GM23338 (cell line): ENCODE results near the gene RNF217. TPM values are rescaled to one million over a fixed set of nuclear protein-coding genes. Genes with fewer than 3 reads are reported as not detected.

ENCODE experiments used
- ATAC-seq: fragments of 200-7000 bp; cut with Tn5 transposase; 3 replicates; pipeline ENCODE4 v1.9.1; 2020
- DNase-seq: peaks from one replicate; pipeline ENCODE4 v3.0.0-alpha.2; 2015; ENCODE audit warnings: low spot score
- H2AFZ ChIP-seq: fragments of 200-600 bp; sonication (generic); 2 replicates; pipeline ENCODE4 v1.8.0; 2016; ENCODE audit warnings: antibody characterized with exemption, mild to moderate bottlenecking, moderate library complexity
- H3F3A ChIP-seq: fragments of 200-600 bp; sonication (generic); replicated peaks from 2 replicates; pipeline ENCODE4 v1.8.0; 2017; ENCODE audit warnings: antibody characterized with exemption, mixed run types, low read depth
- H3K27ac ChIP-seq: fragments of 200-600 bp; sonication (generic); 2 replicates; pipeline ENCODE4 v1.6.1; 2016; ENCODE audit warnings: low read depth
- H3K27me3 ChIP-seq: fragments of 200-600 bp; sonication (generic); 2 replicates; pipeline ENCODE4 v1.8.0; 2016; ENCODE audit warnings: mild to moderate bottlenecking, mixed run types, moderate library complexity; ENCODE audit not compliant: insufficient read depth
- H3K36me3 ChIP-seq: fragments of 200-600 bp; sonication (generic); 2 replicates; pipeline ENCODE4 v1.8.0; 2016; ENCODE audit warnings: mild to moderate bottlenecking; ENCODE audit not compliant: insufficient read depth
- H3K4me1 ChIP-seq: fragments of 200-600 bp; sonication (generic); 2 replicates; pipeline ENCODE4 v1.8.0; 2016; ENCODE audit warnings: mild to moderate bottlenecking, moderate library complexity; ENCODE audit not compliant: insufficient read depth
- H3K4me2 ChIP-seq: fragments of 200-600 bp; sonication (generic); 2 replicates; pipeline ENCODE4 v1.7.1; 2017; ENCODE audit warnings: mixed run types
- H3K4me3 ChIP-seq: fragments of 200-600 bp; sonication (generic); 2 replicates; pipeline ENCODE4 v1.6.1; 2016; ENCODE audit warnings: mixed run types
- H3K79me2 ChIP-seq: fragments of 200-600 bp; sonication (generic); replicated peaks from 2 replicates; pipeline ENCODE4 v1.8.0; 2017; ENCODE audit warnings: mild to moderate bottlenecking; ENCODE audit not compliant: insufficient read depth
- H3K9me2 ChIP-seq: fragments of 200-600 bp; sonication (generic); 2 replicates; pipeline ENCODE4 v1.8.0; 2017; ENCODE audit not compliant: insufficient read depth
- H4K20me1 ChIP-seq: fragments of 200-600 bp; sonication (generic); replicated peaks from 2 replicates; pipeline ENCODE4 v1.8.0; 2017; ENCODE audit warnings: mild to moderate bottlenecking; ENCODE audit not compliant: insufficient read depth
- H3K27ac Mint-ChIP-seq: 2 replicates; pipeline ENCODE4 v1.8.0; 2020; ENCODE audit warnings: inconsistent platforms, mild to moderate bottlenecking, moderate library complexity, mixed read lengths
- H3K27me3 Mint-ChIP-seq: 3 replicates; pipeline ENCODE4 v1.8.0; 2022; ENCODE audit warnings: low read depth, mild to moderate bottlenecking, moderate library complexity, mixed read lengths, inconsistent platforms; ENCODE audit not compliant: insufficient read depth, poor library complexity
- H3K36me3 Mint-ChIP-seq: 3 replicates; pipeline ENCODE4 v1.8.0; 2021; ENCODE audit warnings: low read depth, mild to moderate bottlenecking, inconsistent platforms, moderate library complexity, mixed read lengths
- H3K4me1 Mint-ChIP-seq: 3 replicates; pipeline ENCODE4 v1.8.0; 2020; ENCODE audit warnings: mild to moderate bottlenecking, inconsistent platforms, mixed read lengths
- H3K4me3 Mint-ChIP-seq: 3 replicates; pipeline ENCODE4 v1.8.0; 2021; ENCODE audit warnings: moderate library complexity, mild to moderate bottlenecking, inconsistent platforms, mixed read lengths
- H3K9me3 Mint-ChIP-seq: 3 replicates; pipeline ENCODE4 v1.8.0; 2020; ENCODE audit warnings: moderate library complexity, mild to moderate bottlenecking, inconsistent platforms, mixed read lengths
- CREB1 ChIP-seq: fragments of 250-450 bp; sonication (Bioruptor Pico); IDR thresholded peaks from 2 replicates; pipeline ENCODE4 v1.5.0; 2020; ENCODE audit warnings: low read depth, mild to moderate bottlenecking, moderate library complexity
- EZH2 ChIP-seq: fragments of 200-600 bp; sonication (generic); IDR thresholded peaks from one replicate; pipeline ENCODE4 v1.8.0; 2017; ENCODE audit warnings: antibody characterized with exemption, mild to moderate bottlenecking, low read depth; ENCODE audit not compliant: unreplicated experiment
- EZH2phosphoT487 ChIP-seq: fragments of 200-600 bp; sonication (generic); IDR thresholded peaks from one replicate; pipeline ENCODE4 v1.8.1; 2018; ENCODE audit warnings: antibody characterized with exemption; ENCODE audit not compliant: unreplicated experiment
- JUNB ChIP-seq: IDR thresholded peaks from one replicate; pipeline ENCODE4 v1.6.1; 2016; ENCODE audit warnings: antibody characterized with exemption; ENCODE audit not compliant: unreplicated experiment
- NANOG ChIP-seq: IDR thresholded peaks from 2 replicates; pipeline ENCODE4 v1.6.1; 2016; ENCODE audit warnings: antibody characterized with exemption, borderline replicate concordance
- POLR2AphosphoS5 ChIP-seq: IDR thresholded peaks from 2 replicates; pipeline ENCODE4 v1.6.1; 2016; ENCODE audit warnings: antibody characterized with exemption, low read depth
- STAT1 ChIP-seq: IDR thresholded peaks from one replicate; pipeline ENCODE4 v1.6.1; 2016; ENCODE audit warnings: antibody characterized with exemption; ENCODE audit not compliant: unreplicated experiment
- ZNF114 ChIP-seq: fragments of 250-450 bp; sonication (Bioruptor Pico); IDR thresholded peaks from 2 replicates; pipeline ENCODE4 v1.5.0; 2020; ENCODE audit warnings: mild to moderate bottlenecking, moderate library complexity
- ZNF331 ChIP-seq: fragments of 250-450 bp; sonication (Bioruptor Pico); IDR thresholded peaks from 2 replicates; pipeline ENCODE4 v1.5.0; 2020; ENCODE audit warnings: low read depth, mild to moderate bottlenecking, moderate library complexity
- polyA plus RNA-seq: library from polyadenylated mRNA; unstranded; fragments of >200 nt; fragmentation: Nextera tagmentation; extraction: Ambion mirVana; gene quantifications from 2 replicates; pipeline ENCODE4 v1.2.1, GENCODE V29; 2016
- total RNA-seq: library from RNA; depleted of rRNA; stranded (reverse); fragments of >200 nt; shearing (Covaris generic); gene quantifications from 2 replicates; pipeline ENCODE4 v1.2.3, GENCODE V29; 2014
- TF ChIP-seq, protein P1 (sequence below): fragments of 250-450 bp; sonication (Bioruptor Pico); IDR thresholded peaks from 2 replicates; pipeline ENCODE4 v1.5.0; 2020; ENCODE audit warnings: mild to moderate bottlenecking, moderate library complexity
- TF ChIP-seq, protein P2 (sequence below), 2 experiments: fragments of 200-600 bp in 1 of 2; sonication (generic) in 1 of 2; conservative IDR thresholded peaks; 2 replicates each; pipeline versions ENCODE4 v1.5.1 to v1.6.1; 2016 to 2017; ENCODE audit warnings: antibody characterized with exemption in 2 of 2, low read depth in 2 of 2, mild to moderate bottlenecking in 2 of 2, moderate library complexity in 1 of 2
- TF ChIP-seq, protein P3 (sequence below): IDR thresholded peaks from one replicate; pipeline ENCODE4 v1.6.1; 2018; ENCODE audit warnings: antibody characterized with exemption; ENCODE audit not compliant: unreplicated experiment

Gene RNF217
- total and polyA plus RNA-seq, 2 experiments from 2014 or later = 1.7 to 6.2 TPM

DNA sequence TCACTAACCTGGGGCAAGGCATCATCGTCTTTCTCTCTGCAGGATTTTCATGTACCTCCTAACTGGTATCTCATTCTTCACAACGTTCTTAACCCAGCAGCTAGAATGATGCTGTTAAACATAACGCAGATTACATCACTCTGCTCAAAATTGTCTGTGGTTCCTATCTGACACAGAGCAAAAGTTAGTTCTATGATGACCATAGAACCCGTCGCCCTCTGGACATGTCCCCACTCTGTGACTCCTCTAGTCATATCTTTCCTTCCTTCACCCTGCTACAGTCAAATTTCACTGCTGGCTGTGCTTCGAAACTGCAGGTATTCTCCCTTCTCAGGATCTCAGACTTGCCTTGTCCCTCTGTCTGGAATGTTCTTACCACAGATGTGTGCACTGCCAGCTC is 103.9 kb downstream of the RNF217 start (continued):
- TF ChIP-seq, protein P1, sequence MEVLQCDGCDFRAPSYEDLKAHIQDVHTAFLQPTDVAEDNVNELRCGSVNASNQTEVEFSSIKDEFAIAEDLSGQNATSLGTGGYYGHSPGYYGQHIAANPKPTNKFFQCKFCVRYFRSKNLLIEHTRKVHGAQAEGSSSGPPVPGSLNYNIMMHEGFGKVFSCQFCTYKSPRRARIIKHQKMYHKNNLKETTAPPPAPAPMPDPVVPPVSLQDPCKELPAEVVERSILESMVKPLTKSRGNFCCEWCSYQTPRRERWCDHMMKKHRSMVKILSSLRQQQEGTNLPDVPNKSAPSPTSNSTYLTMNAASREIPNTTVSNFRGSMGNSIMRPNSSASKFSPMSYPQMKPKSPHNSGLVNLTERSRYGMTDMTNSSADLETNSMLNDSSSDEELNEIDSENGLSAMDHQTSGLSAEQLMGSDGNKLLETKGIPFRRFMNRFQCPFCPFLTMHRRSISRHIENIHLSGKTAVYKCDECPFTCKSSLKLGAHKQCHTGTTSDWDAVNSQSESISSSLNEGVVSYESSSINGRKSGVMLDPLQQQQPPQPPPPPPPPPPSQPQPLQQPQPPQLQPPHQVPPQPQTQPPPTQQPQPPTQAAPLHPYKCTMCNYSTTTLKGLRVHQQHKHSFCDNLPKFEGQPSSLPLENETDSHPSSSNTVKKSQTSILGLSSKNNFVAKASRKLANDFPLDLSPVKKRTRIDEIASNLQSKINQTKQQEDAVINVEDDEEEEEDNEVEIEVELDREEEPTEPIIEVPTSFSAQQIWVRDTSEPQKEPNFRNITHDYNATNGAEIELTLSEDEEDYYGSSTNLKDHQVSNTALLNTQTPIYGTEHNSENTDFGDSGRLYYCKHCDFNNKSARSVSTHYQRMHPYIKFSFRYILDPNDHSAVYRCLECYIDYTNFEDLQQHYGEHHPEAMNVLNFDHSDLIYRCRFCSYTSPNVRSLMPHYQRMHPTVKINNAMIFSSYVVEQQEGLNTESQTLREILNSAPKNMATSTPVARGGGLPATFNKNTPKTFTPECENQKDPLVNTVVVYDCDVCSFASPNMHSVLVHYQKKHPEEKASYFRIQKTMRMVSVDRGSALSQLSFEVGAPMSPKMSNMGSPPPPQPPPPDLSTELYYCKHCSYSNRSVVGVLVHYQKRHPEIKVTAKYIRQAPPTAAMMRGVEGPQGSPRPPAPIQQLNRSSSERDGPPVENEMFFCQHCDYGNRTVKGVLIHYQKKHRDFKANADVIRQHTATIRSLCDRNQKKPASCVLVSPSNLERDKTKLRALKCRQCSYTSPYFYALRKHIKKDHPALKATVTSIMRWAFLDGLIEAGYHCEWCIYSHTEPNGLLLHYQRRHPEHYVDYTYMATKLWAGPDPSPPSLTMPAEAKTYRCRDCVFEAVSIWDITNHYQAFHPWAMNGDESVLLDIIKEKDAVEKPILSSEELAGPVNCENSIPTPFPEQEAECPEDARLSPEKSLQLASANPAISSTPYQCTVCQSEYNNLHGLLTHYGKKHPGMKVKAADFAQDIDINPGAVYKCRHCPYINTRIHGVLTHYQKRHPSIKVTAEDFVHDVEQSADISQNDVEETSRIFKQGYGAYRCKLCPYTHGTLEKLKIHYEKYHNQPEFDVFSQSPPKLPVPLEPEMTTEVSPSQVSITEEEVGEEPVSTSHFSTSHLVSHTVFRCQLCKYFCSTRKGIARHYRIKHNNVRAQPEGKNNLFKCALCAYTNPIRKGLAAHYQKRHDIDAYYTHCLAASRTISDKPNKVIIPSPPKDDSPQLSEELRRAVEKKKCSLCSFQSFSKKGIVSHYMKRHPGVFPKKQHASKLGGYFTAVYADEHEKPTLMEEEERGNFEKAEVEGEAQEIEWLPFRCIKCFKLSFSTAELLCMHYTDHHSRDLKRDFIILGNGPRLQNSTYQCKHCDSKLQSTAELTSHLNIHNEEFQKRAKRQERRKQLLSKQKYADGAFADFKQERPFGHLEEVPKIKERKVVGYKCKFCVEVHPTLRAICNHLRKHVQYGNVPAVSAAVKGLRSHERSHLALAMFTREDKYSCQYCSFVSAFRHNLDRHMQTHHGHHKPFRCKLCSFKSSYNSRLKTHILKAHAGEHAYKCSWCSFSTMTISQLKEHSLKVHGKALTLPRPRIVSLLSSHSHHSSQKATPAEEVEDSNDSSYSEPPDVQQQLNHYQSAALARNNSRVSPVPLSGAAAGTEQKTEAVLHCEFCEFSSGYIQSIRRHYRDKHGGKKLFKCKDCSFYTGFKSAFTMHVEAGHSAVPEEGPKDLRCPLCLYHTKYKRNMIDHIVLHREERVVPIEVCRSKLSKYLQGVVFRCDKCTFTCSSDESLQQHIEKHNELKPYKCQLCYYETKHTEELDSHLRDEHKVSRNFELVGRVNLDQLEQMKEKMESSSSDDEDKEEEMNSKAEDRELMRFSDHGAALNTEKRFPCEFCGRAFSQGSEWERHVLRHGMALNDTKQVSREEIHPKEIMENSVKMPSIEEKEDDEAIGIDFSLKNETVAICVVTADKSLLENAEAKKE (CRISPR knock-in tag) = no peak
- TF ChIP-seq, protein P2, sequence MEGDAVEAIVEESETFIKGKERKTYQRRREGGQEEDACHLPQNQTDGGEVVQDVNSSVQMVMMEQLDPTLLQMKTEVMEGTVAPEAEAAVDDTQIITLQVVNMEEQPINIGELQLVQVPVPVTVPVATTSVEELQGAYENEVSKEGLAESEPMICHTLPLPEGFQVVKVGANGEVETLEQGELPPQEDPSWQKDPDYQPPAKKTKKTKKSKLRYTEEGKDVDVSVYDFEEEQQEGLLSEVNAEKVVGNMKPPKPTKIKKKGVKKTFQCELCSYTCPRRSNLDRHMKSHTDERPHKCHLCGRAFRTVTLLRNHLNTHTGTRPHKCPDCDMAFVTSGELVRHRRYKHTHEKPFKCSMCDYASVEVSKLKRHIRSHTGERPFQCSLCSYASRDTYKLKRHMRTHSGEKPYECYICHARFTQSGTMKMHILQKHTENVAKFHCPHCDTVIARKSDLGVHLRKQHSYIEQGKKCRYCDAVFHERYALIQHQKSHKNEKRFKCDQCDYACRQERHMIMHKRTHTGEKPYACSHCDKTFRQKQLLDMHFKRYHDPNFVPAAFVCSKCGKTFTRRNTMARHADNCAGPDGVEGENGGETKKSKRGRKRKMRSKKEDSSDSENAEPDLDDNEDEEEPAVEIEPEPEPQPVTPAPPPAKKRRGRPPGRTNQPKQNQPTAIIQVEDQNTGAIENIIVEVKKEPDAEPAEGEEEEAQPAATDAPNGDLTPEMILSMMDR (conservative IDR thresholded peaks at IDR 0.05; ENCODE audit: low read depth in 2 of 2) = no peak
- TF ChIP-seq EZH2phosphoT487 = no peak

DNA sequence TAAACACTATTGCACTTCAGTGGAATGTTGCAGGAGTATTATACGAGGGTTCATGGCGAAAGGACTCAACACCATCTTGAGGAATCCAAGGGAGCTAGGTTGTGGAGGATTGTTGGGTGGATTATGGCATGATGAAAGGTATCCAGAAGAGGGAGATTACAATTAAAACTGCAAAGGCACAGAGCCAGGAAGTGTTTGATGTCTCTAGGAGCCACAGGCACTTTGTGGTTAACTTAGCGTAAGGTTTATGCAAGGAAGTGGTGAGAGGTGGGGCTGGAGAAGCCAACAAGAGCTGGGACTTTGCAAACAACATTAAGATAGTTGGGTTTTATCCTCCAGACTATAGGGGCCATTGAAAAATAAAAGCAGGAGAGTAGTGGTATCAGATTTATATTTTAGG is 104.7 kb downstream of the RNF217 start:
- DNase-seq = no peak
- no peak overlapping the region for H3K27ac Mint-ChIP-seq
- Histone ChIP-seq H3K9me2 (no peaks in the 10 kb centered on the region), H3K4me2 (no peak overlapping the region), H3K36me3 (no peaks in the 10 kb centered on the region), H4K20me1 (no peaks in the 10 kb centered on the region), H3K4me1 (no peaks in the 10 kb centered on the region), H3F3A (no peaks in the 10 kb centered on the region), H3K4me3 (no peak overlapping the region), H3K27me3 (no peaks in the 10 kb centered on the region), H2AFZ (no peak overlapping the region), H3K27ac (no peak overlapping the region), H3K79me2 (no peaks in the 10 kb centered on the region)
- no peak for ATAC-seq
- H3K4me1 Mint-ChIP-seq = no peaks in the 10 kb centered on the region
- H3K27me3 Mint-ChIP-seq = no peaks in the 10 kb centered on the region
- no peaks in the 10 kb centered on the region; the same call in 2 of the 3 replicates for H3K9me3 Mint-ChIP-seq
- no peak overlapping the region for H3K4me3 Mint-ChIP-seq
- no peaks in the 10 kb centered on the region for H3K36me3 Mint-ChIP-seq
- TF ChIP-seq NANOG (no peak), ZNF331 (CRISPR knock-in tag) (no peak), ZNF114 (no peak), CREB1 (CRISPR knock-in tag) (no peak), EZH2 (no peak), EZH2phosphoT487 (no peak), STAT1 (no peak), POLR2AphosphoS5 (no peak), JUNB (no peak)
- TF ChIP-seq, protein P3, sequence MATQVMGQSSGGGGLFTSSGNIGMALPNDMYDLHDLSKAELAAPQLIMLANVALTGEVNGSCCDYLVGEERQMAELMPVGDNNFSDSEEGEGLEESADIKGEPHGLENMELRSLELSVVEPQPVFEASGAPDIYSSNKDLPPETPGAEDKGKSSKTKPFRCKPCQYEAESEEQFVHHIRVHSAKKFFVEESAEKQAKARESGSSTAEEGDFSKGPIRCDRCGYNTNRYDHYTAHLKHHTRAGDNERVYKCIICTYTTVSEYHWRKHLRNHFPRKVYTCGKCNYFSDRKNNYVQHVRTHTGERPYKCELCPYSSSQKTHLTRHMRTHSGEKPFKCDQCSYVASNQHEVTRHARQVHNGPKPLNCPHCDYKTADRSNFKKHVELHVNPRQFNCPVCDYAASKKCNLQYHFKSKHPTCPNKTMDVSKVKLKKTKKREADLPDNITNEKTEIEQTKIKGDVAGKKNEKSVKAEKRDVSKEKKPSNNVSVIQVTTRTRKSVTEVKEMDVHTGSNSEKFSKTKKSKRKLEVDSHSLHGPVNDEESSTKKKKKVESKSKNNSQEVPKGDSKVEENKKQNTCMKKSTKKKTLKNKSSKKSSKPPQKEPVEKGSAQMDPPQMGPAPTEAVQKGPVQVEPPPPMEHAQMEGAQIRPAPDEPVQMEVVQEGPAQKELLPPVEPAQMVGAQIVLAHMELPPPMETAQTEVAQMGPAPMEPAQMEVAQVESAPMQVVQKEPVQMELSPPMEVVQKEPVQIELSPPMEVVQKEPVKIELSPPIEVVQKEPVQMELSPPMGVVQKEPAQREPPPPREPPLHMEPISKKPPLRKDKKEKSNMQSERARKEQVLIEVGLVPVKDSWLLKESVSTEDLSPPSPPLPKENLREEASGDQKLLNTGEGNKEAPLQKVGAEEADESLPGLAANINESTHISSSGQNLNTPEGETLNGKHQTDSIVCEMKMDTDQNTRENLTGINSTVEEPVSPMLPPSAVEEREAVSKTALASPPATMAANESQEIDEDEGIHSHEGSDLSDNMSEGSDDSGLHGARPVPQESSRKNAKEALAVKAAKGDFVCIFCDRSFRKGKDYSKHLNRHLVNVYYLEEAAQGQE = no peak
- TF ChIP-seq, protein P2 (conservative IDR thresholded peaks at IDR 0.05; ENCODE audit: low read depth in 2 of 2) = no peak
